Kasumi-1 (cell line): ENCODE measurements around the gene KLHL3.
"Not testable (repeated sequence)": the region's sequence is repeated elsewhere in the genome, so short reads cannot be mapped to it uniquely, and the experiment has no call there.

ENCODE experiments used
- DNase-seq, 2 experiments: peaks; one replicate each; lab custom pipeline; 2025; lab: John Stamatoyannopoulos, UW

The KLHL3 gene

GRCh38 chr5:137668637-137669036 lies 67.3 kb downstream of the KLHL3 start:
- no peak for DNase-seq

- DNase-seq, result no peak
These were observed 68.5 kb downstream of the KLHL3 start for GRCh38 chr5:137667341-137667740.

- no peak for DNase-seq
These were observed 69.0 kb downstream of the KLHL3 start for GRCh38 chr5:137666901-137667300.

- no peak for DNase-seq
These were observed 69.4 kb downstream of the KLHL3 start for GRCh38 chr5:137666461-137666850.

GRCh38 chr5:137665678-137666460 lies 70.0 kb downstream of the KLHL3 start:
- peak; percentile 49 for DNase-seq

- DNase-seq, result peak; percentile 67 to 72
These were observed 75.5 kb downstream of the KLHL3 start for GRCh38 chr5:137660349-137660817.

GRCh38 chr5:137659209-137659608 lies 76.7 kb downstream of the KLHL3 start:
- DNase-seq, result no peak

GRCh38 chr5:137658324-137658723 lies 77.6 kb downstream of the KLHL3 start:
- DNase-seq, result no peak

- DNase-seq, result no peak
These were observed 78.8 kb downstream of the KLHL3 start for GRCh38 chr5:137657073-137657472.

GRCh38 chr5:137656558-137656957 lies 79.3 kb downstream of the KLHL3 start:
- DNase-seq, result no peak

GRCh38 chr5:137651022-137651421 lies 84.9 kb downstream of the KLHL3 start:
- no peak for DNase-seq

- DNase-seq, result no peak
These were observed 86.5 kb downstream of the KLHL3 start for GRCh38 chr5:137649228-137649935.

- no peak for DNase-seq
These were observed 87.5 kb downstream of the KLHL3 start for GRCh38 chr5:137648361-137648760.

- DNase-seq, result no peak
These were observed 88.5 kb downstream of the KLHL3 start for GRCh38 chr5:137647401-137647800.

GRCh38 chr5:137646761-137647160 lies 89.1 kb downstream of the KLHL3 start:
- no peak for DNase-seq

GRCh38 chr5:137643081-137643480 lies 92.8 kb downstream of the KLHL3 start:
- DNase-seq, result not testable (repeated sequence)

GRCh38 chr5:137642091-137642490 lies 93.8 kb downstream of the KLHL3 start:
- DNase-seq, result no peak

- no peak for DNase-seq
These were observed 94.7 kb downstream of the KLHL3 start for GRCh38 chr5:137641148-137641547.

GRCh38 chr5:137639645-137640044 lies 96.2 kb downstream of the KLHL3 start:
- no peak for DNase-seq

GRCh38 chr5:137638841-137639240 lies 97.0 kb downstream of the KLHL3 start:
- no peak for DNase-seq

GRCh38 chr5:137636830-137637714 lies 98.8 kb downstream of the KLHL3 start:
- no peak for DNase-seq

GRCh38 chr5:137636099-137636498 lies 99.8 kb downstream of the KLHL3 start:
- DNase-seq, result no peak
